ENCODE measurements around the gene TMEM208.

TMEM208 gene

GRCh38 chr16:67249178-67250044, 22.5 kb downstream of the TMEM208 start:
- peak overlapping the region in 1 of 2 donors; percentile 82 for H3K4me3 ChIP-seq (ENCODE audit: low read depth in 1 of 2, low read length in 2 of 2)
- H3K27ac ChIP-seq (ENCODE audit: low read depth, low read length), result no peak overlapping the region
- H3K9me3 ChIP-seq (ENCODE audit: control insufficient read depth in 1 of 2, low read length in 2 of 2), result no peaks in the 10 kb centered on the region
- no peak overlapping the region for H3K9ac ChIP-seq (ENCODE audit: low read depth in 1 of 2, low read length in 2 of 2)
- H3K36me3 ChIP-seq (ENCODE audit: control insufficient read depth in 1 of 2, insufficient read depth in 2 of 2, low read length in 2 of 2), result no peaks in the 10 kb centered on the region
- H3K27me3 ChIP-seq (ENCODE audit: control insufficient read depth in 1 of 2, insufficient read depth in 2 of 2, low read length in 2 of 2), result peaks cover 19 to 31% of the 10 kb centered on the region in 2 donors
- H3K4me1 ChIP-seq (ENCODE audit: control insufficient read depth in 1 of 2, insufficient read depth in 2 of 2, low read length in 2 of 2), result peaks cover 22 to 32% of the 10 kb centered on the region in 2 donors

GRCh38 chr16:67250045-67250327, 23.1 kb downstream of the TMEM208 start:
- Histone ChIP-seq H3K9me3 (ENCODE audit: control insufficient read depth in 1 of 2, low read length in 2 of 2) (no peaks in the 10 kb centered on the region), H3K27me3 (ENCODE audit: control insufficient read depth in 1 of 2, insufficient read depth in 2 of 2, low read length in 2 of 2) (peaks cover 19 to 31% of the 10 kb centered on the region in 2 donors), H3K27ac (ENCODE audit: low read depth, low read length) (no peak overlapping the region), H3K36me3 (ENCODE audit: control insufficient read depth in 1 of 2, insufficient read depth in 2 of 2, low read length in 2 of 2) (no peaks in the 10 kb centered on the region), H3K4me1 (ENCODE audit: control insufficient read depth in 1 of 2, insufficient read depth in 2 of 2, low read length in 2 of 2) (peaks cover 16 to 29% of the 10 kb centered on the region in 2 donors), H3K4me3 (ENCODE audit: low read depth in 1 of 2, low read length in 2 of 2) (no peak overlapping the region), H3K9ac (ENCODE audit: low read depth in 1 of 2, low read length in 2 of 2) (no peak overlapping the region)

- Histone ChIP-seq H3K4me1 (ENCODE audit: control insufficient read depth in 1 of 2, insufficient read depth in 2 of 2, low read length in 2 of 2) (peaks cover 9 to 15% of the 10 kb centered on the region in 2 donors), H3K27me3 (ENCODE audit: control insufficient read depth in 1 of 2, insufficient read depth in 2 of 2, low read length in 2 of 2) (peaks cover 19 to 30% of the 10 kb centered on the region in 2 donors), H3K9me3 (ENCODE audit: control insufficient read depth in 1 of 2, low read length in 2 of 2) (no peaks in the 10 kb centered on the region), H3K4me3 (ENCODE audit: low read depth in 1 of 2, low read length in 2 of 2) (no peak overlapping the region), H3K36me3 (ENCODE audit: control insufficient read depth in 1 of 2, insufficient read depth in 2 of 2, low read length in 2 of 2) (no peaks in the 10 kb centered on the region), H3K9ac (ENCODE audit: low read depth in 1 of 2, low read length in 2 of 2) (no peak overlapping the region), H3K27ac (ENCODE audit: low read depth, low read length) (no peak overlapping the region)
Measured at GRCh38 chr16:67252609-67253497, 25.9 kb downstream of the TMEM208 start.

- Histone ChIP-seq H3K36me3 (ENCODE audit: control insufficient read depth in 1 of 2, insufficient read depth in 2 of 2, low read length in 2 of 2) (no peaks in the 10 kb centered on the region), H3K27ac (ENCODE audit: low read depth, low read length) (no peak overlapping the region)
Measured at GRCh38 chr16:67254801-67255552, 28.0 kb downstream of the TMEM208 start.

GRCh38 chr16:67255553-67256221, 28.8 kb downstream of the TMEM208 start:
- Histone ChIP-seq H3K36me3 (ENCODE audit: control insufficient read depth in 1 of 2, insufficient read depth in 2 of 2, low read length in 2 of 2) (no peaks in the 10 kb centered on the region), H3K4me1 (ENCODE audit: control insufficient read depth in 1 of 2, insufficient read depth in 2 of 2, low read length in 2 of 2) (peaks cover 0 to 3% of the 10 kb centered on the region in 2 donors), H3K27me3 (ENCODE audit: control insufficient read depth in 1 of 2, insufficient read depth in 2 of 2, low read length in 2 of 2) (peaks cover under 1 to 3% of the 10 kb centered on the region in 2 donors)

More at GRCh38 chr16:67254801-67255552, 28.0 kb downstream of the TMEM208 start:
- peaks cover 7 to 10% of the 10 kb centered on the region in 2 donors for H3K27me3 ChIP-seq (ENCODE audit: control insufficient read depth in 1 of 2, insufficient read depth in 2 of 2, low read length in 2 of 2)
- peaks cover 0 to 3% of the 10 kb centered on the region in 2 donors for H3K4me1 ChIP-seq (ENCODE audit: control insufficient read depth in 1 of 2, insufficient read depth in 2 of 2, low read length in 2 of 2)
- no peak overlapping the region for H3K4me3 ChIP-seq (ENCODE audit: low read depth in 1 of 2, low read length in 2 of 2)
- no peak overlapping the region for H3K9ac ChIP-seq (ENCODE audit: low read depth in 1 of 2, low read length in 2 of 2)
- no peaks in the 10 kb centered on the region for H3K9me3 ChIP-seq (ENCODE audit: control insufficient read depth in 1 of 2, low read length in 2 of 2)

GRCh38 chr16:67256701-67257230, 29.8 kb downstream of the TMEM208 start:
- Histone ChIP-seq H3K4me3 (ENCODE audit: low read depth in 1 of 2, low read length in 2 of 2) (no peak overlapping the region), H3K9ac (ENCODE audit: low read depth in 1 of 2, low read length in 2 of 2) (no peak overlapping the region), H3K9me3 (ENCODE audit: control insufficient read depth in 1 of 2, low read length in 2 of 2) (no peaks in the 10 kb centered on the region), H3K36me3 (ENCODE audit: control insufficient read depth in 1 of 2, insufficient read depth in 2 of 2, low read length in 2 of 2) (no peaks in the 10 kb centered on the region), H3K27me3 (ENCODE audit: control insufficient read depth in 1 of 2, insufficient read depth in 2 of 2, low read length in 2 of 2) (no peaks in the 10 kb centered on the region), H3K4me1 (ENCODE audit: control insufficient read depth in 1 of 2, insufficient read depth in 2 of 2, low read length in 2 of 2) (peaks cover 0 to 3% of the 10 kb centered on the region in 2 donors), H3K27ac (ENCODE audit: low read depth, low read length) (no peak overlapping the region)

More at GRCh38 chr16:67255553-67256221, 28.8 kb downstream of the TMEM208 start:
- Histone ChIP-seq H3K4me3 (ENCODE audit: low read depth in 1 of 2, low read length in 2 of 2) (no peak overlapping the region), H3K9me3 (ENCODE audit: control insufficient read depth in 1 of 2, low read length in 2 of 2) (no peaks in the 10 kb centered on the region), H3K27ac (ENCODE audit: low read depth, low read length) (no peak overlapping the region), H3K9ac (ENCODE audit: low read depth in 1 of 2, low read length in 2 of 2) (no peak overlapping the region)

GRCh38 chr16:67257486-67258160, 30.7 kb downstream of the TMEM208 start:
- Histone ChIP-seq H3K36me3 (ENCODE audit: control insufficient read depth in 1 of 2, insufficient read depth in 2 of 2, low read length in 2 of 2) (no peaks in the 10 kb centered on the region), H3K9me3 (ENCODE audit: control insufficient read depth in 1 of 2, low read length in 2 of 2) (no peaks in the 10 kb centered on the region), H3K27me3 (ENCODE audit: control insufficient read depth in 1 of 2, insufficient read depth in 2 of 2, low read length in 2 of 2) (no peaks in the 10 kb centered on the region), H3K4me3 (ENCODE audit: low read depth in 1 of 2, low read length in 2 of 2) (no peak overlapping the region), H3K4me1 (ENCODE audit: control insufficient read depth in 1 of 2, insufficient read depth in 2 of 2, low read length in 2 of 2) (peaks cover 0 to 3% of the 10 kb centered on the region in 2 donors), H3K9ac (ENCODE audit: low read depth in 1 of 2, low read length in 2 of 2) (no peak overlapping the region), H3K27ac (ENCODE audit: low read depth, low read length) (no peak overlapping the region)

GRCh38 chr16:67258161-67258835, 31.4 kb downstream of the TMEM208 start:
- H3K9ac ChIP-seq (ENCODE audit: low read depth in 1 of 2, low read length in 2 of 2), result no peak overlapping the region
- H3K36me3 ChIP-seq (ENCODE audit: control insufficient read depth in 1 of 2, insufficient read depth in 2 of 2, low read length in 2 of 2), result no peaks in the 10 kb centered on the region
- H3K4me3 ChIP-seq (ENCODE audit: low read depth in 1 of 2, low read length in 2 of 2), result no peak overlapping the region
- peaks cover 0 to 3% of the 10 kb centered on the region in 2 donors for H3K4me1 ChIP-seq (ENCODE audit: control insufficient read depth in 1 of 2, insufficient read depth in 2 of 2, low read length in 2 of 2)
- no peak overlapping the region for H3K27ac ChIP-seq (ENCODE audit: low read depth, low read length)
- H3K27me3 ChIP-seq (ENCODE audit: control insufficient read depth in 1 of 2, insufficient read depth in 2 of 2, low read length in 2 of 2), result no peaks in the 10 kb centered on the region
- H3K9me3 ChIP-seq (ENCODE audit: control insufficient read depth in 1 of 2, low read length in 2 of 2), result no peaks in the 10 kb centered on the region

All from duodenal mucosa (tissue), 2 donors.